Hepatocyte (in vitro differentiated cells): ENCODE results near the gene MRPL37. TPM values are rescaled to one million over a fixed set of nuclear protein-coding genes. Genes with fewer than 3 reads are reported as not detected.
"Not testable (repeated sequence)": the region's sequence is repeated elsewhere in the genome, so short reads cannot be mapped to it uniquely, and the experiment has no call there.

Experiments used
- DNase-seq: peaks from one replicate; pipeline ENCODE4 v3.0.0-alpha.2; 2016; ENCODE audit warnings: low spot score
- H2AFZ ChIP-seq: fragments of 200-600 bp; sonication (generic); 2 replicates; pipeline ENCODE4 v1.6.0; 2016; ENCODE audit warnings: antibody characterized with exemption, mild to moderate bottlenecking
- H3K27ac ChIP-seq: fragments of 200-600 bp; sonication (generic); 2 replicates; pipeline ENCODE4 v1.5.1; 2016; ENCODE audit warnings: mild to moderate bottlenecking
- H3K27me3 ChIP-seq: fragments of 200-600 bp; sonication (generic); 2 replicates; pipeline ENCODE4 v1.6.1; 2016
- H3K36me3 ChIP-seq: fragments of 200-600 bp; sonication (generic); replicated peaks from 2 replicates; pipeline ENCODE4 v1.5.1; 2016; ENCODE audit warnings: low read depth; ENCODE audit not compliant: insufficient read depth
- H3K4me1 ChIP-seq: fragments of 200-600 bp; sonication (generic); 2 replicates; pipeline ENCODE4 v1.5.1; 2016; ENCODE audit warnings: mild to moderate bottlenecking, moderate library complexity; ENCODE audit not compliant: insufficient read depth
- H3K4me2 ChIP-seq: fragments of 200-600 bp; sonication (generic); 2 replicates; pipeline ENCODE4 v1.6.0; 2016
- H3K4me3 ChIP-seq: fragments of 200-600 bp; sonication (generic); 2 replicates; pipeline ENCODE4 v1.5.1; 2016; ENCODE audit warnings: mild to moderate bottlenecking
- H3K79me2 ChIP-seq: fragments of 200-600 bp; sonication (generic); 2 replicates; pipeline ENCODE4 v1.6.0; 2017; ENCODE audit warnings: mild to moderate bottlenecking
- H3K9me2 ChIP-seq: fragments of 200-600 bp; sonication (generic); replicated peaks from 2 replicates; pipeline ENCODE4 v1.6.0; 2017; ENCODE audit warnings: mild to moderate bottlenecking; ENCODE audit not compliant: insufficient read depth
- H3K9me3 ChIP-seq: fragments of 200-600 bp; sonication (generic); 2 replicates; pipeline ENCODE4 v1.5.1; 2016; ENCODE audit warnings: low read depth, mild to moderate bottlenecking
- H4K20me1 ChIP-seq: fragments of 200-600 bp; sonication (generic); 2 replicates; pipeline ENCODE4 v1.6.0; 2016; ENCODE audit warnings: mild to moderate bottlenecking; ENCODE audit not compliant: insufficient read depth, poor library complexity, severe bottlenecking
- EZH2 ChIP-seq: fragments of 200-600 bp; sonication (generic); IDR thresholded peaks from 2 replicates; pipeline ENCODE4 v1.6.1; 2016; ENCODE audit warnings: antibody characterized with exemption, mild to moderate bottlenecking, borderline replicate concordance
- EZH2phosphoT487 ChIP-seq: fragments of 200-600 bp; sonication (generic); IDR thresholded peaks from one replicate; pipeline ENCODE4 v1.6.1; 2018; ENCODE audit warnings: antibody characterized with exemption, mild to moderate bottlenecking, low read depth, moderate library complexity; ENCODE audit not compliant: unreplicated experiment, severe bottlenecking
- WGBS: methylation state at CpG from one replicate; pipeline ENCODE4 v1.1.6; 2016; ENCODE audit warnings: low lambda C conversion rate; ENCODE audit errors: missing lambda C conversion rate; 5-methylcytosine and 5-hydroxymethylcytosine counted together
- polyA plus RNA-seq: library from polyadenylated mRNA; unstranded; fragments of >200 nt; fragmentation: Nextera tagmentation; extraction: Ambion mirVana; gene quantifications from 2 replicates; pipeline ENCODE4 v1.2.1, GENCODE V29; 2016
- total RNA-seq: library from RNA; depleted of rRNA; stranded (reverse); fragments of >200 nt; gene quantifications from 2 replicates; pipeline ENCODE4 v1.2.3, GENCODE V29; 2014
- TF ChIP-seq, protein P1 (sequence below): fragments of 200-600 bp; sonication (generic); IDR thresholded peaks from 2 replicates; pipeline ENCODE4 v1.5.1; 2016; ENCODE audit warnings: antibody characterized with exemption, mild to moderate bottlenecking; ENCODE audit not compliant: poor library complexity

MRPL37 gene
- total and polyA plus RNA-seq, 2 experiments from 2014 or later = 60.9 to 81.8 TPM

GRCh38 chr1:54163051-54163450 lies 36.9 kb upstream of the MRPL37 start:
- H3K27ac ChIP-seq = no peak overlapping the region
- no peaks in the 10 kb centered on the region for H3K27me3 ChIP-seq
- no peak overlapping the region for H2AFZ ChIP-seq
- DNase-seq = no peak
- no peaks in the 10 kb centered on the region for H3K79me2 ChIP-seq
- 83% methylated on average over 3 of the region's 3 CpGs for WGBS
- no peaks in the 10 kb centered on the region for H3K9me2 ChIP-seq
- H3K9me3 ChIP-seq = no peaks in the 10 kb centered on the region
- H3K36me3 ChIP-seq = no peaks in the 10 kb centered on the region
- no peaks in the 10 kb centered on the region for H3K4me1 ChIP-seq
- TF ChIP-seq EZH2 (no peak), EZH2phosphoT487 (no peak)
- TF ChIP-seq, protein P1, sequence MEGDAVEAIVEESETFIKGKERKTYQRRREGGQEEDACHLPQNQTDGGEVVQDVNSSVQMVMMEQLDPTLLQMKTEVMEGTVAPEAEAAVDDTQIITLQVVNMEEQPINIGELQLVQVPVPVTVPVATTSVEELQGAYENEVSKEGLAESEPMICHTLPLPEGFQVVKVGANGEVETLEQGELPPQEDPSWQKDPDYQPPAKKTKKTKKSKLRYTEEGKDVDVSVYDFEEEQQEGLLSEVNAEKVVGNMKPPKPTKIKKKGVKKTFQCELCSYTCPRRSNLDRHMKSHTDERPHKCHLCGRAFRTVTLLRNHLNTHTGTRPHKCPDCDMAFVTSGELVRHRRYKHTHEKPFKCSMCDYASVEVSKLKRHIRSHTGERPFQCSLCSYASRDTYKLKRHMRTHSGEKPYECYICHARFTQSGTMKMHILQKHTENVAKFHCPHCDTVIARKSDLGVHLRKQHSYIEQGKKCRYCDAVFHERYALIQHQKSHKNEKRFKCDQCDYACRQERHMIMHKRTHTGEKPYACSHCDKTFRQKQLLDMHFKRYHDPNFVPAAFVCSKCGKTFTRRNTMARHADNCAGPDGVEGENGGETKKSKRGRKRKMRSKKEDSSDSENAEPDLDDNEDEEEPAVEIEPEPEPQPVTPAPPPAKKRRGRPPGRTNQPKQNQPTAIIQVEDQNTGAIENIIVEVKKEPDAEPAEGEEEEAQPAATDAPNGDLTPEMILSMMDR = no peak
- no peak overlapping the region for H3K4me3 ChIP-seq
- H4K20me1 ChIP-seq = no peaks in the 10 kb centered on the region
- H3K4me2 ChIP-seq = no peak overlapping the region

- no peak for DNase-seq
- Histone ChIP-seq H3K9me3 (no peaks in the 10 kb centered on the region), H2AFZ (no peak overlapping the region), H3K4me1 (no peaks in the 10 kb centered on the region), H3K4me3 (no peak overlapping the region), H3K27ac (no peak overlapping the region), H3K9me2 (no peaks in the 10 kb centered on the region), H3K79me2 (no peaks in the 10 kb centered on the region), H4K20me1 (no peaks in the 10 kb centered on the region), H3K27me3 (no peaks in the 10 kb centered on the region), H3K36me3 (no peaks in the 10 kb centered on the region), H3K4me2 (no peak overlapping the region)
- 87% methylated on average over 5 of the region's 5 CpGs for WGBS
- no peak for TF ChIP-seq EZH2
- TF ChIP-seq, protein P1 = no peak
- TF ChIP-seq EZH2phosphoT487 = no peak
Observed at GRCh38 chr1:54163573-54163972, 36.4 kb upstream of the MRPL37 start.

GRCh38 chr1:54165146-54165545 lies 34.8 kb upstream of the MRPL37 start:
- no peaks in the 10 kb centered on the region for H3K9me3 ChIP-seq
- H3K79me2 ChIP-seq = no peaks in the 10 kb centered on the region
- TF ChIP-seq EZH2phosphoT487 = no peak
- no peak for TF ChIP-seq EZH2
- TF ChIP-seq, protein P1 = no peak
- H3K4me3 ChIP-seq = no peak overlapping the region
- DNase-seq = no peak
- H4K20me1 ChIP-seq = no peaks in the 10 kb centered on the region
- no peaks in the 10 kb centered on the region for H3K9me2 ChIP-seq
- no peaks in the 10 kb centered on the region for H3K27me3 ChIP-seq
- WGBS = 93% methylated on average over 15 of the region's 15 CpGs
- H3K36me3 ChIP-seq = no peaks in the 10 kb centered on the region
- no peak overlapping the region for H2AFZ ChIP-seq
- H3K4me1 ChIP-seq = no peaks in the 10 kb centered on the region
- no peak overlapping the region for H3K27ac ChIP-seq
- no peak overlapping the region for H3K4me2 ChIP-seq

- not testable (repeated sequence) for H4K20me1 ChIP-seq, H3K27ac ChIP-seq, H3K36me3 ChIP-seq, DNase-seq, H3K9me2 ChIP-seq, H3K27me3 ChIP-seq, H3K9me3 ChIP-seq, H3K4me1 ChIP-seq, H2AFZ ChIP-seq, H3K4me2 ChIP-seq, H3K79me2 ChIP-seq, H3K4me3 ChIP-seq
- WGBS = 92% methylated on average over 8 of the region's 8 CpGs
Observed at GRCh38 chr1:54166357-54166756, 33.6 kb upstream of the MRPL37 start.
